Measurements from ENCODE around the gene ARID1B.

ARID1B gene

GRCh38 chr6:156782691-156783320 is 5.6 kb downstream of the ARID1B start:
- intact Hi-C loops (cut with DNase I; ENCODE audit: low total_unique reads): no loop called here

GRCh38 chr6:156783958-156784357 is 6.8 kb downstream of the ARID1B start:
- Histone ChIP-seq H3K4me3 (peak overlapping the region; percentile 0 to 13), H3K27me3 (no peaks in the 10 kb centered on the region), H3K27ac (peak overlapping the region; percentile 96 to 98), H3K36me3 (no peaks in the 10 kb centered on the region), H3K4me1 (peaks cover 0 to 76% (median 40%) of the 10 kb centered on the region in 4 donors), H3K9me3 (no peaks in the 10 kb centered on the region)
- no peak for TF ChIP-seq CTCF (IDR thresholded peaks at IDR 0.05)
- intact Hi-C loops (cut with DNase I; ENCODE audit: low total_unique reads): no loop called here
- no peak for DNase-seq

More at GRCh38 chr6:156782691-156783320, 5.6 kb downstream of the ARID1B start:
- peak overlapping the region; percentile 86 to 96 for H3K4me3 ChIP-seq
- no peaks in the 10 kb centered on the region for H3K27me3 ChIP-seq
- H3K27ac ChIP-seq: peak overlapping the region; percentile 96 to 98
- DNase-seq: no peak
- H3K4me1 ChIP-seq: peaks cover 0 to 64% (median 33%) of the 10 kb centered on the region in 4 donors
- no peak for TF ChIP-seq CTCF (IDR thresholded peaks at IDR 0.05)
- H3K9me3 ChIP-seq: no peaks in the 10 kb centered on the region
- H3K36me3 ChIP-seq: no peaks in the 10 kb centered on the region

- Histone ChIP-seq H3K27me3 (no peaks in the 10 kb centered on the region), H3K9me3 (no peaks in the 10 kb centered on the region), H3K27ac (peak overlapping the region in 1 of 2 donors; percentile 96), H3K4me1 (peaks cover 0 to 94% (median 59%) of the 10 kb centered on the region in 4 donors), H3K36me3 (no peaks in the 10 kb centered on the region), H3K4me3 (no peak overlapping the region)
- intact Hi-C loops (cut with DNase I; ENCODE audit: low total_unique reads): no loop called here
- DNase-seq: no peak
- no peak for TF ChIP-seq CTCF (IDR thresholded peaks at IDR 0.05)
Measured at GRCh38 chr6:156786652-156787051, 9.5 kb downstream of the ARID1B start.

GRCh38 chr6:156787569-156788492 is 10.7 kb downstream of the ARID1B start:
- Histone ChIP-seq H3K36me3 (no peaks in the 10 kb centered on the region), H3K27me3 (no peaks in the 10 kb centered on the region), H3K4me3 (no peak overlapping the region), H3K27ac (no peak overlapping the region), H3K9me3 (no peaks in the 10 kb centered on the region), H3K4me1 (peaks cover 0 to 100% (median 66%) of the 10 kb centered on the region in 4 donors)
- no peak for DNase-seq
- no peak for TF ChIP-seq CTCF (IDR thresholded peaks at IDR 0.05)
- intact Hi-C loops (cut with DNase I; ENCODE audit: low total_unique reads): no loop called here

GRCh38 chr6:156789081-156789943 is 12.1 kb downstream of the ARID1B start:
- Histone ChIP-seq H3K27ac (no peak overlapping the region), H3K9me3 (no peaks in the 10 kb centered on the region), H3K4me1 (peaks cover 0 to 100% (median 65%) of the 10 kb centered on the region in 4 donors), H3K36me3 (no peaks in the 10 kb centered on the region), H3K27me3 (no peaks in the 10 kb centered on the region), H3K4me3 (no peak overlapping the region)
- TF ChIP-seq CTCF (IDR thresholded peaks at IDR 0.05): no peak
- intact Hi-C loops (cut with DNase I; ENCODE audit: low total_unique reads): no loop called here
- no peak for DNase-seq
